ENCODE data around the gene PIERCE2.
A peak's percentile ranks its signal among the peaks of the same experiment; 100 is the strongest.
"Not testable (repeated sequence)": the region's sequence is repeated elsewhere in the genome, so short reads cannot be mapped to it uniquely, and the experiment has no call there.

PIERCE2 gene, protein sequence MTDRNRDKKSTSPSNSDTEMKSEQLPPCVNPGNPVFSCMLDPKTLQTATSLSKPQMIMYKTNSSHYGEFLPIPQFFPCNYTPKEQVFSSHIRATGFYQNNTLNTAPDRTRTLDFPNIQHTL

DNA sequence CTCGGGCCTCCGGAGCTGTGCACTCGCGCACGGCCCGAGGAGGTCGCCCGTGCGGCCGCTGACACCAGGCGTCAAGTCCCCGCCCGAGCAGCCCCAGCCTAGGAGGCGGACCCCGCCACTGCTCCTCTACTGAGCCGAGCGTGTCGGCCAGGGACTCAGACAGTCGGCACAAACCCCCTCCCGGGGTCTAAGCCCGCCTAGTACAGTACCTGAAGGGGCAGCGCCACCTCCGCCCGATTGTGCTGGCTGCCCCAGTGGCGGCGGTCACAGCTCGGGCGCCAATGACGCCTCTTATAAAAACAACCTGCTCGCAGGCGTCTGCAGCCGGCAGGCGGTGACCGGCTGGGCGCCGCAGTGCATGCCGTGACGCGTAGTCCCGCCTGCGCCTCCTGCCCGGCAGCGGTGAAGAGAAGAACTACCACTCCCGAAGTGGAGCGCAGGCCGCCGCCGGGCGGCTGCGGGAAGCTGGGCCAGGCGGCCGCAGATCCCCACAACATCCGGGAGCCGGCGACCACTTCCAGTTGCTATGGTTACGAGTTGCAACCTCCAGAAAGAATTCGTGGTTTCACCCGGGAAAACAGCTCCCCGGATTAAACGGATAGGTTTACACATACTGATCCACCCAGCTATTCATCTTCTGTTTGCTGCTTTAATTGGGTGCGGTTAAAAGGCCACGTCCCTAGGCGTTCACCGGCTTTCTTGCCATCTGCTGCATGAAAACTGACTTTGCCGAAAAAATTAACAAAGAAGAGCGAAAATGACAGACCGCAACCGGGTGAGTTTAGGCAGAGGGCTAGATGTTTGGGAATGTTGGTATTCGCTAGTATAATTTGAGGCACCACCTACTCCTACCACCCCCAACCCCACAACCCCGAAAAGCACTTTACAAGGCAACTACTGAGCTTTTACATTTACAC, at the start of gene PIERCE2, which contains the start of gene CCPG1:
TSS of gene PIERCE2 (plus strand) at position 484 of the 917 bp plus-strand sequence. CDS start at position 758, 274 bp downstream.
TSS of gene CCPG1 (minus strand) at position 348 of the 917 bp plus-strand sequence. CDS start 18,935 bp downstream, outside the sequence.
- peak; percentile 86 for DNase-seq (ENCODE audit: low read depth)

DNA sequence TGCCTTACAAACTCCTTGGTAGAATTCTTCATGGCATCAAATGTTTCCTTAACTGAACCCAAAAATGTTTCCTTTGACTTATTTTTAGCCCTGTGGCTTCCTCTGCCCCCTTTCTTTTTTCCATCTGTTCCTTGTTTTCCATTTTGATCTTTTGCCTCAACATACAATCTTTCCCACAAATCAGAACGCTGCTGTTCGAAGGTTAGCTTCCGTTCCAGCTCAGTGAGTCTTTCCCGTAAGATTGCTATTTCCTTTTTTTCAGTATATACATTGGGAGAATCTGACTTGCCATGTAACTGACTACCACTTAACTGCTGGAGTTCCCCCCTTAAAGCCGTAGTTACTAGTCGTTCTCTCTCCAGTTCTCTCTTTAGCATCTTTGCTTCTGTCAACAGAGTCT, 48.0 kb upstream of the PIERCE2 start:
- no peak for DNase-seq (ENCODE audit: low read depth)

DNA sequence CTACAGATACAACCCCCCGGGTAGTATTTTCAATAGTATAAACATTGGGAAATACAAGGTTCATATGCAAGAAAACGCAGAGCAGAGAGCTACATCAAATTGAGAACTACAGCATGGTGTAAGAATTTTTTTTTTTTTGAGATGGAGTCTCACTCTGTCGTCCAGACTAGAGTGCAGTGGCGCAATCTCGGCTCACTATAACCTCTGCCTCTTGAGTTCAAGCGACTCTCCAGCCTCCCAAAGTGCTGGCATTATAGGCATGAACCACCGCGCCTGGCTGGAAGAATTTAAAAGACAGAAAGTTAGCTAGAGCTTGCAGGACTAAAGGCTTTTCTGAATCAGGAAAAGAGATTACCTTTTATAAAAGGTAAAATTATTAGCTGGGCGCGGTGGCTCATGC, 47.2 kb upstream of the PIERCE2 start:
- DNase-seq (ENCODE audit: low read depth) = no peak

DNA sequence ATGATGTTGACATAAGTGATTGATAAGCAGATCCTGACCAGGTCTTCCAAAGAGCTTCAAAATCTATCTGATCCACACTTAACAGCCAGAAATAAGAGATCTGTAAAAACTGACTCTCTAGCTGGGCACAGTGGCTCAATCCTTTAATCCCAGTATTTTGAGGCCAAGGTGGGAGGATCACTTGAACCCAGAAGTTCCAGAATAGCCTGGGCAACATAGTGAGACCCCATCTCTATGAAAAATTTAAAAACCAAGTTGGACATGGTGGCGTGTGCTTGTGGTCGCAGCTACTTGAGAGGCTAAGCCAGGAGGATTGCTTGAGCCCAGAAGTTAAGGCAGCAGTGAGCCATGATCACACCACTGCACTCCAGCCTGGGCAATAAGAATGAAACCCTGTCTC, 45.7 kb upstream of the PIERCE2 start:
- DNase-seq (ENCODE audit: low read depth) = no peak

DNA sequence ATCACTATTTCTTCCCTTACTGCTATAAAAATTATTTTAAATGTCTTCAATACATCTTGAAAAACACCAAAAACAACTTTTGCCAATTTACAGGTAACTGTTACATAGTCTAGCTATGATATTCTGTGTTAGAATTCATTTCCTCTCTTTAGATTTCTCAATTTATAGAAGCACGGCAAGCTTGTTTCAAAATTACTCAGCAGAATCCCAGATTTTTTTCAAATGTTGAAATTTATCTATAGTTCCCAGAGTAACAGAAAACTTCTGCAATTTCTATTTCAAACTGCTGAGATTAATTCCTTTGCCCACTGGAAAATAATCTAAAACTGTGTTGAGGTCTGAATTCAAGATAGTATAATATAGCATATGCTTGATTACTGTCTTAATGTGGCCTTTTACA, 41.3 kb upstream of the PIERCE2 start:
- DNase-seq (ENCODE audit: low read depth) = no peak

DNA sequence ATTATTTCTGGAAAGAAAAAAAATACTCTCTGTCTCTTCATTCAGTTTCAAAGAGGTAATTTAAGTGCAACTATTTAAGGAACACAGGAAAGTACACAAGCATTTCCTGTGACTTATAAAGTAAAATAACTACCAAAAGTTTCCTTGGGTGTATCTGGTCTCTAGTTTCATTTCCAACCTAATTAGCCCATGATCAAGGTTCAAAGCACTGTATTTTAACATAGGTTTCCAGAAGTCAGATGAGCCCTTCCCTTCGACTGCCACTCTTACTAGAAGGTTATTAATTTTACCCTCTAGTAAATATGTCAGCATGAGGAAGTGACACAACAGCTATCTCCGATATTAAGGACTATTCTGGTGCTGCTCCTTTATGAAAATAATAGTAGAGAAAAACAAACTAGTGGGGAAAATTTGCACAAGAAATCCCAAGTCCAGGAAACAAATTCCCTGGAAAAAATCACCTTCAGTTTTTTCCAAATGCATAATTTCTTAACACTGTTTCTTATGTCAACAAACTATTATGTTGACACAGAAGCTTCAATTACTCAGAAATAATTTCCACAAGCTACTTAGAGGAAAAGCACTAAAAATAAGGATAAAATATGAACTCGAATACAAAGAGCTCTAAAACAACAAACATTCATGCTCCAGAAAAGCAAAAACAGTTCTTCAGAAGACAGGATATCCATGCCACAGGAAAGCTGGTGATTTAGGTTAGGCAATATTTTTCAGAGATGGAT, 35.4 kb upstream of the PIERCE2 start:
- no peak for DNase-seq (ENCODE audit: low read depth)

DNA sequence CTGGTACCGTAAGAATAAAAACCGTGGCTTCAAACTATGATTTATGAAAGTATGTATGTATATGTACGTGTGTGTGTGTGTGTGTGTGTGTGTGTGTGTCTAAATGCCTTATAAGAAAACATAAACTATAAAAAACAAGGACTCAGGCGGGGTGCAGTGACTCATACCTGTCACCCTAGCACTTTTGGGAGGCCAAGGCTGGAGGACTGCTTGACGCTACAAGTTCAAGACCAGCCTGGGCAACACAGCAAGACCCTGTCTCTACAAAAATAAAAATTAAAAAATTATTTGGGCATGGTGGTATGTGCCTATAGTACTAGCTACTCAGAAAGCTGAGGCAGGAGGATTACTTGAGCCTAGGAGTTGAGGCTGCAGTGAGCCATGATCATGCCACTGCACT, 29.2 kb upstream of the PIERCE2 start:
- no peak for DNase-seq (ENCODE audit: low read depth)

DNA sequence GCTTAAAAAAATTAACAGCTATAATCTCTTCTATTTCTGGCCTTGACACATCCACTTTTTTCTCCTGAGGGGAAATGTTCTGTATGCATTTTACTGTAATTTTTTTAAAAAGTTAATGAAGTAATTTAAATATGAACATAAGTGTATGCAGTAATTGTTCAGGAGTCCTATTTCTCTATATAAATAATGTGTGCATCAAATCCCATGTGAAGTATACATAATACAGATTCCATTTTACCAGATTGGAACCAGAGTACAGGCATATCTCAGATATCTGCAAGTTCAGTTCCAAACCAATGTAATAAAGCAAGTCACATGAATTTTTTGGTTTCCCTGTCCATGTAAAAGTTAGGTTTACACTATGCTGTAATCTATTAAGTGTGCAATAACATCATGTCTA, 26.7 kb upstream of the PIERCE2 start:
- DNase-seq (ENCODE audit: low read depth) = no peak

DNA sequence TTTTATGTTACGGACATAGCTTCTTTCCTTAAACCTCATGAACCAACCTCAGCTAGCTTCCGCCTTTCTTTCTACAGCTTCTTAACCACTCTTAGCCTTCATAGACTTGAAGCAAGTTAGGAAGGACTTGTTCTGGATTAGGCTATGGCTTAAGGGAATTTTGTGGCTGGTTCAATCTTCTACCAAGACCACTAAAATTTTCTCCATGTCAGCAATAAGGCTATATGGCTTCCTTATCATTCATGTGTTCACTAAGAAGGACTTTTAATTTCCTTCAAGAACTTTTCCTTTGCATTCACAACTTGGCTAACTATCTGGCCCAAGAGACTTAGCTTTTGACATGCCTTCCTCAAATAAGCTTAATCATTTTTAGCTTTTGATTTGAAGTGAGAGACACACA, 24.6 kb upstream of the PIERCE2 start:
- no peak for DNase-seq (ENCODE audit: low read depth)

DNA sequence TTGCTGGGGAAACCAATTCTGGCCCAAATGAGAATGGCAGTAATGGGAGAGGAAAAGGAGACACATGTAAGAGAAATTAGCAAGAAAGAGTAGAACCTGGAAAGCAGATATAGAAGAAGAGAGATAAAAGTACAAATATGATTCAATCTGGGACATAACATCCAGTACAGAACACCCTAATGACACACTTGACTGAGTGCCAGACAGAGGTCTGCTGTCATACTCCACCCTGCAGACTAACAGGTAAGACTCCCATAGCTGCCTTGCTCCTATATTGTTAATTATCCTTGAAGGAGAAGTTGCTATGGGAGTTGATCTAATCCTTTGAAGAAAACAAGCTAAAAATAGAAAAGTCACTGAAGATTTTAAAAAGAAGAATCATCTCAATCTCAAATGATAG, 21.3 kb upstream of the PIERCE2 start:
- DNase-seq (ENCODE audit: low read depth) = no peak

DNA sequence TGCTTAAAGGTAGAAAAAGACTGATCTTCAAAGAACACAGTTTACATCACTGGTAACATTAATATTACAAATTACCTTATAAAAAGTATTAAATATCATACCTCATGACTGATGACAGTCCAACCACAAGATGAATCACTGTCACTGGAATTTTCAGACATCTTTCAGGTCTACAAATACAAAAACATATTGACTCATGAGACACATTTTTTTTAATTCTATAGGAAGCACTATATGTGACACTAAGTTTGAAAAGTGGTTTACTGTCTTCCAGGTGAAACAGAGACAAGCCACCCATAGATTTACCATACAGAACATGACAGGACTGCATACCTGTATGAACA, 19.1 kb upstream of the PIERCE2 start:
- DNase-seq (ENCODE audit: low read depth) = no peak

DNA sequence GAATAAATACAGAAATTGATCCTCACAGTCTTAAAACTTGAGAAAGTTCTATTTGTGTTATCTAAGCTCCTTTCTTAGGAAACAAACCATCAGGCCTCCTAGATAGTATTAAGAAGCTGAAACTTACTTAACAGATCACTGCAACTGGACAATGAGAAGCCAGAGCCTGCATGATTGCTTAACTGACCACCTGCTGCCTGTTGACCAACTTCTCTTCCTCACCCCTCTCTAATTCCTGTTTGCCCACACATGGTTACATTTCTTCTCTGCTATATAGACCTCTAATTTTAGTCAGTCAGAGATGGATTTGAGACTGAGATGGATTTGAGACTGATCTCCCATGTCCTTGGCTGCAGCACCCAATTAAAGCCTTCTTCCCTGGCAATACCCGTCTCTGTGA, 13.6 kb upstream of the PIERCE2 start:
- DNase-seq (ENCODE audit: low read depth) = no peak

DNA sequence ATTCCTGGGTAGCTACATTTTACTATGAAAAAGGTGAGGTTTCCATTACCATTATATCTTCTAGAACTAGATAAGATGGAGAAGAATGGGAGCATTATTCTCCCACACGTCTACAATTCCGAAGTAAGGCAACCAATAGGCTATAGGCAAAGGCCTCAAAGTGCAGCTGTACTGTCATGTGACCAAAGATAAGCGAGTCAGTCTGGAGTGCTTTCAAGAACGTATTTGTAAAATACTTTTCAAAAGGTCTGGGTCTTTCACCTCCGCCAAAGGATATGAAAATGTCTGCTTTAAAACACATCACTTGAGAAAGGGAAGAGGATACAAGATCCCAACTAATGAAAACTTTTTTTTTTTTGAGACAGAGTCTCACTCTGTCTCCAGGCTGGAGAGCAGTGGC, 10.1 kb upstream of the PIERCE2 start:
- no peak for DNase-seq (ENCODE audit: low read depth)

DNA sequence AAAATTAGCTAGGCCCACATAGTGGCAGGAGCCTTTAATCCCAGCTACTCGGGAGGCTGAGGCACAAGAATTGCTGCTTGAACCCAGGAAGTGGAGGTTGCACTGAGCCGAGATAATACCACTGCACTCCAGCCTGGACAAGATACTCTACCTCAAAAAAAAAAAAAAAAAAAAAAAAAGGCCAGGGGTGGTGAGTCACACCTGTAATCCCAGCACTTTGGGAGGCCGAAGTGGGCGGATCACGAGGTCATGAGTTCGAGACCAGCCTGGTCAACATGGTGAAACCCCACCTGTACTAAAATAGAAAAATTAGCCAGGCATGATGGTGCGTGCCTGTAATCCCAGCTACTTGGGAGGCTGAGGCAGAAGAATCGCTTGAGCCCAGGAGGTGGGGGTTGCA, 8.2 kb upstream of the PIERCE2 start:
- DNase-seq (ENCODE audit: low read depth) = not testable (repeated sequence)

DNA sequence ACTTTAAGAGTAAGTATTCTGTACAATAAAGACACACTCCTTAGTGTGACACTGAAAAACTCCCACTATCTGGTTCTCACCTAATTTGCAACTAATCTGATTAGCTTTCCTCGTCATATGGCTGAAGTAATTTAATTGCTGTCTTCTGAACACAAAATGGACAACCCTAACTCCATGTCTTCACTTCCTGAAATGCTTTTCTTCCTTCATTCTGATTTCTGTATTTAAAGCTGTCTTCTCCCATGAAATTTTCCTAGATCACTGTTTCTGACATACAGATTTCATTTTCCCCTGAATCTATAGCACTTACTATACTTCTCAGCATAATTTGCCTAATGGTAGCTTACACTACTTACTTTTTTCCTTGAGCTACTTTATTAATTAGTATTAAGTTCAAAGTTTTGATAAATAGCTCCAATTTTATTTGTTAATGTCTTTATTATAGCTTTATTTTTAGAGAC, 6.5 kb upstream of the PIERCE2 start:
- no peak for DNase-seq (ENCODE audit: low read depth)

DNA sequence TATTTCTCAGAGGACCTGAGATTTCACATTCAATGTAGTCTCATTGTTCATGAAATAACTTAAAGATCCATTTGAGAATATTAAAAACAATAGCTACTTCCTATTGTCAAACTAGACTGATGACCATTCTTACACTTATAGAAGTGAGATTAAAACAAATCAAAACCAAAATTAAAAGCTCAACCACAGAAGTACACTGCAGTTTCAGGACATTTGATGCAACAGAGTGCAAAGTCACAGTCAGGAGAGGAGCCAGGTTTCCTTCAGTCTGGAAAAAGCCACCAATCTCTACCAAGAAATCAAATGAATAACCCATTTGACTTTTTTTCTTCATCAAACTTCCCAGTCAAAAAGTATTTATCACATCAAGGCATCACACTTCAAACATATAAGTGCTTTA, 5.6 kb upstream of the PIERCE2 start:
- no peak for DNase-seq (ENCODE audit: low read depth)

DNA sequence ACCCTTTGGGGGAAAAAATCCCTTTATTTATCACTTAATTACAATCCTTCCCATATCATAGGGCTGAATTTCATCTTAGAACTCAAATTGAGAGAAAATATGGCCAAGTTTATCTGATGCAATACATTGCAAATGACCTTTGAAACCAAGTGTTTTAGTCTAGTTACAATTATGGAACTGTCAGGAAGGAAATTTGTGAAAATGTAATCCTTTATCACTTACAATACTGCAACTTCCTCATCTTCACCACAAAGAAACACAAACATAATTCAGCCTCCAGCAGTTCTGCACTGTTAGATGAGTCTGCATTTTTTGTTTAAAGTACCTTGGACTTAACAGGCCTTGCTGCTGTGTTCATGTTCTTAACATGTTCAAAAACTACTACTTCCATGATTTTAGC, 4.8 kb upstream of the PIERCE2 start:
- DNase-seq (ENCODE audit: low read depth) = no peak

DNA sequence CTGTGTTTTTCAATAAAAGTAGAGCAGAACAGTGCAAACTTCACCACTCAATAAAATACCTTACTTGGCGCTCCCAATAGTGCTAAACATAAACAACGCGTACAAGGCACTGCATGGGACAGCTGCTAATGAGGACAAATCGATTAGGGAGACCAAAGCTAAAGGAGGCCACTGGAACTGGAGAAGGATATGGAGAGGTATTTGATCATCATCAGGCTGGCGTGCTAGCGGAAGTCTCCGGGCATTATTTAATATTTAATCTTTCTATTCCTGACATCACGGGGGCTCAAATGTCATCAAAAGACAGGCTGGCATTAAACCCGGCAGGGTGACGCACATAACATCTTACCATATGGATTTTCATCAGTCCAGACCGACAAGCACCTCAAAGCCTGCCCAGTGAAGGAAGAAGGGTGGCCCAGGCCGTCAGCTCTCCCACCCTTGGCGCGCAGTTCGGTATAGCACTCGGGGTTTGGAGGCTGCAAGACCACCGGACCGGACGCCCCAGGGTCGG, 740 bp upstream of the PIERCE2 start:
- no peak for DNase-seq (ENCODE audit: low read depth)

DNA sequence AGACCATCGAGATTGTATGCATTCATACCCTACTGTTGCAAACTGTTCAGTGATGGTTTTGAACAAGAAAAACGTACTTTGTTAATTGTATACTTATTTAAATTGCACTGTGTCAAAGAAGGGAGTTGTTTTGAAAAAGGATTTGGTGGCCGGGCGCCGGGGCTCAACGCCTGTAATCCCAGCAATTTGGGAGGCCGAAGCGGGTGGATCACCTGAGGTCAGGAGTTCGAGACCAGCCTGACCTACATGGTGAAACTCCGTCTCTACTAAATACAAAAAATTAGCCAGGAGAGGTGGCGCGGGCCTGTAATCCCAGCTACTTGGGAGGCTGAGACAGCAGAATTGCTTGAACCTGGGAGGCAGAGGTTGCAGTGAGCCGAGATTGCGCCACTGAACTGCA, 681 bp downstream of the PIERCE2 start:
- DNase-seq (ENCODE audit: low read depth) = not testable (repeated sequence)

DNA sequence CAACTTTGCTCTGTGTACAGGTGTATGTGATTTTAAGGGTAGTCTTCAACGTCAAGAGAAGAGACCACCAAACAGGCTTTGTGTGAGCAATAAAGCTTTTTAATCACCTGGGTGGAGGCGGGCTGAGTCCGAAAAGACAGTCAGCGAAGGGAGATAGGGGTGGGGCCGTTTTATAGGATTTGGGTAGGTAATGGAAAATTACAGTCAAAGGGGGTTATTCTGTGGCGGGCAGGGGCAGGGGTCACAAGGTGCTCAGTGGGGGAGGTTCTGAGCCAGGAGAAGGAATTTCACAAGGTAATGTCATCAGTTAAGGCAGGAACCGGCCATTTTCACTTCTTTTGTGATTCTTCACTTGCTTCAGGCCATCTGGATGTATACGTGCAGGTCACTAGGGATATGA, 9.4 kb downstream of the PIERCE2 start:
- not testable (repeated sequence) for DNase-seq (ENCODE audit: low read depth)

DNA sequence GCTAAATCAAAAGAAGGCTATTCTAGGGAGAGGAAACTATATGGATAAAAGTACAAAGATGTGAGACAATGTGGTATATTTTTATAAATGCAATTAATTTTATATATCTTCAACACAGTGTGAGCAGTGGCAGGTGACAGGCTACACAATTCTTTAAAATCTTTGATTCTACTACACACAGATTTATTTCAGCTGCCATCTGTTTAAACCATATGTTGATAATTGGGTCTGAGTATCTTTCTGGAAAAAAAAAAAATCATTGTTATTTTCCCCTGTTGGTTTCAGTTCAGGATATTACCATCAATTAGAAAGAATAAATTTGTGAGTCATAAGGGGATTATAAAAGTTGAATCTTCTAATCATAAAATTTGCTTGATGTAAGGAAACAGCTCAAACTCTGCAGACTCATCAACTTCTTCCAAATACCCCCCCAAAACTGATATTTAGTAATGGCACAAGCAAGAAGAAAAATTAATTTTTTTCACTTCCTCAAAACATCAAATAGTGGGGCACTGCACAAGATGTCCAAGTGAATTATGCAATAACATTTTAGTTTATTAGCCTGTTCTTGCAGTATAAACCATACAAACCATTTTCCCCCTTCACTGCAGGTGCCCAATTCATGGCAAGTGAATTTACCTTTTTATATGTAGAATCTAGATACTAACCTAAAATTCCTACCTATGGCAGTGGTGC, 12.0 kb downstream of the PIERCE2 start:
- DNase-seq (ENCODE audit: low read depth) = no peak

DNA sequence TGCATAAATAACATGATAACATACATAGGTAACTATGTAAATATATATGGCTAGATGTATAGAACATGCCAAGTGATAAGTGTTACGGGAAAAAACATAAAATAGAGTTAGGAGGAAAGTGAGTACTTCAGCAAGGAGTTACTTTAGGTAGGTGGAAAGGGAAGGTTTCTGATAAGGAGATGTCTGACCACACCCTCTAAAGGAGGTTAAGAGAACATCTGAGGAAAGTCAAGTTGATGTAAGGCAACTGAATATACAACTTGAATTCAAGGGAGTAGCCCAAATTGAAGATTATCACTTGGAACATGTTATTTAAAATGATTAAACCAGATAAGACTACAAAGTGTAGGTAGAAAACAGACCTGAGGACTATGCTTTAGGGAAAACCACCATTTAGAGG, 13.8 kb downstream of the PIERCE2 start:
- DNase-seq (ENCODE audit: low read depth) = no peak
